SK-N-SH treated with all-trans-retinoic acid at 6 μM for 48 hours (cell line): ENCODE data around the gene KRTAP10-4.

Experiments used
- PPARA ChIP-seq: fragments of 250-450 bp; sonication (Bioruptor Pico); IDR thresholded peaks from 2 replicates; pipeline ENCODE4 v1.5.0; 2020; ENCODE audit warnings: mild to moderate bottlenecking, borderline replicate concordance
- TF ChIP-seq, protein P1 (sequence below): fragments of 250-450 bp; sonication (Bioruptor Pico); IDR thresholded peaks from 2 replicates; pipeline ENCODE4 v1.5.0; 2020; ENCODE audit warnings: mild to moderate bottlenecking, moderate library complexity

DNA sequence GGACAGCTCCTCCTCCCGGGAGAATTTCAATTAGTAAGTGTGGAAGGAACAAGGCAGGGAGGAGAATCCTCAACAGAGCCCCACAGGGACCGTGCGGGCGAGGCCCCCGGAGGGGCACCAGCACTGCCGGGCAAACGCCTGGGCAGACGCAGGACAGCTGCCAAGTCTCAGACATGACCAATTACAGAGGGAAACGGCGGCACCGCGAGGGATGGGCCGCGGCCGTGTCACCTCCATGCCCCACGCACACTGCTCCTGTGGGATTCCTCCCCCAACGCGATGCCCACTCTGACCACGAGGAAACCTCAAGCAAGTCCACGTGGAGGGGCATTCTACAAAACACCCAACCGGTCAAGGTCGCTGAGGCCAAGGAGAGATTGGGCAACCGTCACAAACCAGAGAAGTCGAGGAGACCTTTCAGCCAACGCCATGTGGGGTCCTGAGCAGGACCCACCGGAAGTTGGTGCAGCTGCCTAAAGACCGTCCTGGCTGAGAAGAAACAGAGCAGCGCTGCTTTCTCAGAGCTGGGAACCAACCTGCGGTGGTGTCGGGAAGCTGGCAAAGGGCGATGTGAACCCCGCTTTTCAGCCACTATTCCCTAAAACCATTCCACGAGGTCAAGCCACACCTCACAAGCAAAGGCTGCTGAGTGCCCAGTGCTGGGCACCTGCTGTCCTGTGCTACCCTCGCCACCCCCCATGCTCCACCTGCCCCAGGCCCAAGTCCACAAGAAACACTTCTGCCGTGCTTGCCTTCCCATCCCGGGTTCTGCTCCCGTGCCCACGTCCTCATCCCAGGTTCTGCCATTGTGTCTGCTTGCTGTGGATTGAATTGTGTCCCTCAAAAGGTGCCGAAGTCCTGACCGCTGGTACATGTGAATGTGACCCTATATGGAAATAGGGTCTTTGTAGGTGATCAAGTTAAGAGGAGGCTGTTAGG lies 1.4 kb upstream of the KRTAP10-4 start:
- TF ChIP-seq, protein P1, sequence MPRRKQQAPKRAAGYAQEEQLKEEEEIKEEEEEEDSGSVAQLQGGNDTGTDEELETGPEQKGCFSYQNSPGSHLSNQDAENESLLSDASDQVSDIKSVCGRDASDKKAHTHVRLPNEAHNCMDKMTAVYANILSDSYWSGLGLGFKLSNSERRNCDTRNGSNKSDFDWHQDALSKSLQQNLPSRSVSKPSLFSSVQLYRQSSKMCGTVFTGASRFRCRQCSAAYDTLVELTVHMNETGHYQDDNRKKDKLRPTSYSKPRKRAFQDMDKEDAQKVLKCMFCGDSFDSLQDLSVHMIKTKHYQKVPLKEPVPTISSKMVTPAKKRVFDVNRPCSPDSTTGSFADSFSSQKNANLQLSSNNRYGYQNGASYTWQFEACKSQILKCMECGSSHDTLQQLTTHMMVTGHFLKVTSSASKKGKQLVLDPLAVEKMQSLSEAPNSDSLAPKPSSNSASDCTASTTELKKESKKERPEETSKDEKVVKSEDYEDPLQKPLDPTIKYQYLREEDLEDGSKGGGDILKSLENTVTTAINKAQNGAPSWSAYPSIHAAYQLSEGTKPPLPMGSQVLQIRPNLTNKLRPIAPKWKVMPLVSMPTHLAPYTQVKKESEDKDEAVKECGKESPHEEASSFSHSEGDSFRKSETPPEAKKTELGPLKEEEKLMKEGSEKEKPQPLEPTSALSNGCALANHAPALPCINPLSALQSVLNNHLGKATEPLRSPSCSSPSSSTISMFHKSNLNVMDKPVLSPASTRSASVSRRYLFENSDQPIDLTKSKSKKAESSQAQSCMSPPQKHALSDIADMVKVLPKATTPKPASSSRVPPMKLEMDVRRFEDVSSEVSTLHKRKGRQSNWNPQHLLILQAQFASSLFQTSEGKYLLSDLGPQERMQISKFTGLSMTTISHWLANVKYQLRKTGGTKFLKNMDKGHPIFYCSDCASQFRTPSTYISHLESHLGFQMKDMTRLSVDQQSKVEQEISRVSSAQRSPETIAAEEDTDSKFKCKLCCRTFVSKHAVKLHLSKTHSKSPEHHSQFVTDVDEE, result no peak
- TF ChIP-seq PPARA (CRISPR knock-in tag), result no peak
